Retinal pigment epithelial cell (primary cell): ENCODE measurements around the gene PAK6.

ENCODE experiments used
- DNase-seq: peaks from one replicate; pipeline ENCODE4 v3.0.0-alpha.2; 2010; ENCODE audit warnings: low read depth
- H3K4me3 ChIP-seq: 2 replicates; pipeline ENCODE4 v1.5.1; 2011; ENCODE audit warnings: mild to moderate bottlenecking, low read length, control low read depth, moderate library complexity
- CTCF ChIP-seq: conservative IDR thresholded peaks from 2 replicates; pipeline ENCODE4 v1.5.1; 2011; ENCODE audit warnings: low read depth, low read length, control low read depth, inconsistent platforms

Gene PAK6

GRCh38 chr15:40325700-40326099 lies 86.8 kb downstream of the PAK6 start:
- no peak for TF ChIP-seq CTCF
- H3K4me3 ChIP-seq, result peak overlapping the region; percentile 58
- DNase-seq, result no peak
